Choroid plexus epithelial cell (primary cell): Measurements from ENCODE around the gene HK3.

Experiments used
- DNase-seq: peaks from one replicate; pipeline ENCODE4 v3.0.0-alpha.2; 2010; ENCODE audit warnings: low read depth
- H3K4me3 ChIP-seq: 2 replicates; pipeline ENCODE4 v1.5.1; 2011; ENCODE audit warnings: low read depth, mild to moderate bottlenecking, control low read depth, low read length, moderate library complexity
- CTCF ChIP-seq: conservative IDR thresholded peaks from 2 replicates; pipeline ENCODE4 v1.5.1; 2011; ENCODE audit warnings: low read depth, mild to moderate bottlenecking, control low read depth, inconsistent platforms, low read length, moderate library complexity

The HK3 gene

GRCh38 chr5:176854164-176854563, 45.0 kb downstream of the HK3 start:
- no peak for DNase-seq
- no peak overlapping the region for H3K4me3 ChIP-seq
- no peak for TF ChIP-seq CTCF

- TF ChIP-seq CTCF = no peak
- no peak overlapping the region for H3K4me3 ChIP-seq
- DNase-seq = no peak
These were observed 45.9 kb downstream of the HK3 start for GRCh38 chr5:176853151-176853778.

- no peak overlapping the region for H3K4me3 ChIP-seq
- no peak for DNase-seq
- TF ChIP-seq CTCF = no peak
These were observed 47.1 kb downstream of the HK3 start for GRCh38 chr5:176851871-176852658.

- no peak overlapping the region for H3K4me3 ChIP-seq
- DNase-seq = no peak
- TF ChIP-seq CTCF = no peak
These were observed 47.8 kb downstream of the HK3 start for GRCh38 chr5:176851380-176851779.

GRCh38 chr5:176850371-176851245, 48.5 kb downstream of the HK3 start:
- no peak overlapping the region for H3K4me3 ChIP-seq
- no peak for TF ChIP-seq CTCF
- DNase-seq = no peak

- no peak for TF ChIP-seq CTCF
- no peak for DNase-seq
- no peak overlapping the region for H3K4me3 ChIP-seq
These were observed 49.4 kb downstream of the HK3 start for GRCh38 chr5:176849611-176850227.
